Measurements from ENCODE around the gene C16orf92.

The C16orf92 gene

DNA sequence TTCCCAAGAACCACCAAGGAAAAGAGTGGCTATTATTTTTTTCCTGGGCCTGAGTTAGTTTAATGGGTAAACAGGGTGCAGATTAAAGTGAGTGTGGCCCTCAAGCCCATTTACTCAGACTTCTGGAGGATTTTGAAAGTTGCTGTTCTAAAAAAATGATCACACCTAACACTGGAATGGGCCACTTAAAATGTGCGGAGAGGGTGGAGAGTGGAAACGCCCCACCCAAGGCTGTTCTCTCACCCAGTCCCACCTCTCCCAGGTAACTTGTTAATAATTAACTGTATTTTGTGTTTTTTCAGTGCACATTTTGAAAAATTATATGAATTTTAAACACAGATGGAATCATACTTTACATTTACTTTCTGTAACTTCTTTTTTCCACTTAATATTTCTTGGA lies 33.0 kb upstream of the C16orf92 start:
- no peak overlapping the region for H3K27ac ChIP-seq
- TF ChIP-seq ZFX (IDR thresholded peaks at IDR 0.05) = no peak
- TF ChIP-seq, protein P1, sequence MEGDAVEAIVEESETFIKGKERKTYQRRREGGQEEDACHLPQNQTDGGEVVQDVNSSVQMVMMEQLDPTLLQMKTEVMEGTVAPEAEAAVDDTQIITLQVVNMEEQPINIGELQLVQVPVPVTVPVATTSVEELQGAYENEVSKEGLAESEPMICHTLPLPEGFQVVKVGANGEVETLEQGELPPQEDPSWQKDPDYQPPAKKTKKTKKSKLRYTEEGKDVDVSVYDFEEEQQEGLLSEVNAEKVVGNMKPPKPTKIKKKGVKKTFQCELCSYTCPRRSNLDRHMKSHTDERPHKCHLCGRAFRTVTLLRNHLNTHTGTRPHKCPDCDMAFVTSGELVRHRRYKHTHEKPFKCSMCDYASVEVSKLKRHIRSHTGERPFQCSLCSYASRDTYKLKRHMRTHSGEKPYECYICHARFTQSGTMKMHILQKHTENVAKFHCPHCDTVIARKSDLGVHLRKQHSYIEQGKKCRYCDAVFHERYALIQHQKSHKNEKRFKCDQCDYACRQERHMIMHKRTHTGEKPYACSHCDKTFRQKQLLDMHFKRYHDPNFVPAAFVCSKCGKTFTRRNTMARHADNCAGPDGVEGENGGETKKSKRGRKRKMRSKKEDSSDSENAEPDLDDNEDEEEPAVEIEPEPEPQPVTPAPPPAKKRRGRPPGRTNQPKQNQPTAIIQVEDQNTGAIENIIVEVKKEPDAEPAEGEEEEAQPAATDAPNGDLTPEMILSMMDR (conservative IDR thresholded peaks at IDR 0.05) = no peak

DNA sequence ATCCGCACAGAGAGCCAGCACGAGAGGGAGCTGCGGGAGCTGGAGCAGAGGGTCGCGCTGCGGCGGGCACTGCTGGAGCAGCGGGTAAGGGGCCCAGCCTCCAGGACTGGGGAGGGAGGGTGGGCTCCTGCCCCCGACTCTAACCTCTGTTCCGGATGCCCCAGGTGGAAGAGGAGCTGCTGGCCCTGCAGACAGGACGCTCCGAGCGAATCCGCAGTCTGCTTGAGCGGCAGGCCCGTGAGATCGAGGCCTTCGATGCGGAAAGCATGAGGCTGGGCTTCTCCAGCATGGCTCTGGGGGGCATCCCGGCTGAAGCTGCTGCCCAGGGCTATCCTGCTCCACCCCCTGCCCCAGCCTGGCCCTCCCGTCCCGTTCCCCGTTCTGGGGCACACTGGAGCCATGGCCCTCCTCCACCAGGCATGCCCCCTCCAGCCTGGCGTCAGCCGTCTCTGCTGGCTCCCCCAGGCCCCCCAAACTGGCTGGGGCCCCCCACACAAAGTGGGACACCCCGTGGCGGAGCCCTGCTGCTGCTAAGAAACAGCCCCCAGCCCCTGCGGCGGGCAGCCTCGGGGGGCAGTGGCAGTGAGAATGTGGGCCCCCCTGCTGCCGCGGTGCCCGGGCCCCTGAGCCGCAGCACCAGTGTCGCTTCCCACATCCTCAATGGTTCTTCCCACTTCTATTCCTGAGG lies 32.0 kb upstream of the C16orf92 start:
- TF ChIP-seq, protein P1 (conservative IDR thresholded peaks at IDR 0.05) = no peak
- no peak for TF ChIP-seq ZFX (IDR thresholded peaks at IDR 0.05)

DNA sequence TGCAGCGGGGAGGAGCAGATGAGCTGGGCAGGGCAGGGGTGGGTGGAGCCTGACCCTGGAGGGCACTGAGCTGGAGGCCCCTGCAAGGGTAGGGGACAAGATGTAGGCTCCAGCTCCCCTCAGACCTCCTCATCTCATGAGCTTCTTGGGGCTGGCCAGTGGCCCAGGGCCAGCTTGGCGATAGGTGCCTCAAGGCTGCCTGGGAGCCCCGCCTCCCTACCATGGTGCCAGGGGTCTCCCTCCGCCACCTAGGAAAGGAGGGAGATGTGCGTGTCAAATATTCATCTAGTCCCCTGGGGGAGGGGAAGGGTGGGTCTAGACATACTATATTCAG lies 31.5 kb upstream of the C16orf92 start:
- no peak overlapping the region for H3K27ac ChIP-seq
- TF ChIP-seq ZFX (IDR thresholded peaks at IDR 0.05) = no peak

More for the DNA sequence above, 32.0 kb upstream of the C16orf92 start:
- no peak overlapping the region for H3K27ac ChIP-seq

DNA sequence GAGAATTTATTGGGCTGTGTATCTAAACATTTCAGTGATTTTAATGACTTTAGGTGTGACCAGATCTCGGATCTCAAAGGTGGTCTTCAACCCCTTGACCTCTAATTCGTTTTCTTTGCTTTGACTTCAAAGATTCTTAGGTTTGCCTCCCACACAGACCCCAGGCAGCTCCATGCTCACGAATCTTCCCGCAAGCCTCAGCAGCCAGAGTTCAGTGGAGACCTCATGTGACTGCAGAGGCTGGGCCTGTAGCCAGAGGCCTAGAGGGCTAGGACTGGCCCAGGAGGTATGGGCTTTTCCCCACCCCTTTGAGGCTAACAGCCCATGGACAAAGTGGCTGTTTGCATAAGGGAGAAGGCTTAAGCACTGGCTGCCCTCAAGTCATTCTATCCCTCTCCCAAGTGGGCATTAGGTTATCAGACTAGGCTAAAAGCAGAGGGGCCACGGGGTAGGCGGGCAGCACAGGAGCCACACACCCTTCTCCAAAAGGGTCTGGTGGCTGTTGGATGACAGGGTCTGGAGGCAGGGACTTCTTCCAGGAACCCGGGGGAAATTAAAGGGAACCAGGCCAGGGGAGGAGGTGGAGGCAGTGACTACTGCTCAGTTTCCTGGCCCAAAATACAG lies 30.5 kb upstream of the C16orf92 start:
- no peak overlapping the region for H3K27ac ChIP-seq
- TF ChIP-seq, protein P1 (conservative IDR thresholded peaks at IDR 0.05) = no peak
- TF ChIP-seq ZFX (IDR thresholded peaks at IDR 0.05) = no peak

DNA sequence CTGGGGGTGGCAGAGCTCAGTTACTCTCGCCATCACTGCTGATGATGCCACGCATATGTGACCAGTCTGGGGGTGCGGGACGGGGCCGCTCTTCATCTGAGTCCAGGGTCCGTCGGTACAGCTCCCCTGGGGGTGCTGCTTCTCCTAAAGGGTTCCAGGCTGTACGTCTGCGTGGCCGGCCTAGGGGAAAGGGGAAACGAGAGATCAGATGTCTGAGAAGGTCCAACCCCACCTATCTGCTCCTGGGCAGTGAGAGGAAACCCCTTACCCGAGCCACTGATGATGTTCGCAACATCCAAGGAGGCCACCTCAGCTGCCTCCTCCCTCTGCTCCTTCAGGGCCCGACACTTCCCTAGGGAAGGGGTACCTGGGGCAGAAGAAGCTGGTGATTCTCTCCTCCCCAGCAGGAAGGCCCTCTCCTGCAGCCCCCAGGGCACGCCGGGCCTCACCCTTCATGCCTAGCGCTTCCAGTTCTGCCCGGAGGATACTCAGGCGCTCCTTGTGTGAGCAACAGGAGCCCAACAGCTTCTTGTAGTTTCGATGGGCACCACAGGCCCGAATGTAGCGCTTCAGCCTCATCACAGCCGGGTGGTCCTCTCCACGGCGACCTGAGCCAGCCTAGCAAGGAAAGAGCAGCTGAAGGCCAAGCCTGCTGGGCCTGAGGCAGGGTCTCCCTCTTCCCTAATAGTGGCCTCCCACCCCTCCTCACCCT lies 29.7 kb upstream of the C16orf92 start:
- no peak for TF ChIP-seq ZFX (IDR thresholded peaks at IDR 0.05)
- TF ChIP-seq, protein P1 (conservative IDR thresholded peaks at IDR 0.05) = no peak
- H3K27ac ChIP-seq = no peak overlapping the region

DNA sequence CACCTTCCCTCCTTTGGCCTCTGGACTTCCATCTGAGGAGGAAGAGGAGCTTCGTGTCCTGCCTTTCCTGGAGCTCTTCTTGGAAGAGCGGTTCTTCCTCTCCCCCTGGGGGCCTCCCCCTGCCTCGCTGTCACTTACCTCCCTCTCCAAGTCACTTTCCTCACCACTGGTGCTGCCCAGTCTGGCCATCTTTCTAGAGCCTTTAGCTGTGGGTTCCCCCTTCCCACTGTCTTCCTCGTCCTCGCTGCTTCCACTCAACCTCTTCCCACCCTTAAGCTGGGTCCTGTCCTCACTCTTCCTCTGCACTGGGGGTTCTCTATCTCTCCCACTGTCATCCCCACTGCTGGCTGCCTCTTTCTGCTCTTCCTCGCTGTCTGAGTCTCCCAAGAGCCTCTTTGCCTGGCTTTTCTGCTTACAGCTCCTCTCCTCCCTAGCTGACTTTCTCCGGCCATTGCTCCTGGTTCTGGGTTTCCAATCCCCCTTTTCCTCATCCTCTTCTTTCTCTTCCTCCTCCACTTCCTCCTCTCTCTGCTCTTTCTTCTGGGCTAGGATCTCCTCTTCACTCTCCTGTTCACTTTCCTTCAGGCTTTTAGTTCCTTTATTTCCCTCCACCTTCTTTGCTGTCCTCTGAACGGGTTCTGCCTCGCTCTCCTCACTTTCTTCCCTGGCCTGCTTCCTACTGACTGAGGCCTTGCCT lies 28.9 kb upstream of the C16orf92 start:
- TF ChIP-seq, protein P1 (conservative IDR thresholded peaks at IDR 0.05) = no peak
- no peak for TF ChIP-seq ZFX (IDR thresholded peaks at IDR 0.05)
- peak overlapping the region; percentile 99 for H3K27ac ChIP-seq

DNA sequence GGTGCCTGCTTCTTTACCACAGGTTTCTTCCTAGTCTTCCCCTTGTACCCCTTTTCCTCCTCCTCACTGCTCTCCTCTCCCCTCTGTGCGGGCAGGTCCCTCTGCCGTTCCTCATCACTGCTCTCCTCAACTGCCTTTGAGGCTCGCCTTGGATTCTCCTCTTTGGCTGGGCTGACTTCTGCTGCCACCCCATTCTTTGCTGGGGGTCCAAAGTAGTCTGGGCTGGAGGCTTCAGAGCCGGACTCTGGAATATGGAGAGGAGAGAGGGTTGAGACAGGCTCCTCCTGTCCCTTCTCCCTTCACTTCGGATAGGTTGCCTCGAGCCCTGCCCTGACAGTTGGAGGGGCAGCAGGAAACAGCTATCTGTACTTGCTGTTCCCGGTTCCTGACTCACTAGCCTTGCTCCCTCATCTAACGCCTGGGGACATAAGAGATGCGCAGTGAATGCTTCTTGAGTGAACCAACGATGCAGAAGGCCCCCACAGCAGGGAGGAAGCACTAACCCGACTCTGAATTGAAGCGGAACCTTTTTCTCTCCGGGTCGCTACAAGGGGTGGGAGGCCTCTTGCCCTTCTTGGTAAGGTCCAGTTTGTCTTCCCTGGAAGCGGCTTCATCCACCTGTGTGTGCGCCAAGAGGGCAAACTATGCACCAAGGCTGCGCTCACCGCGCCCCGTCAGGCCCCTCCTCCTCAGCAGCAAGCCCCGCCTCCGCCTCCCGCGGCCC lies 28.2 kb upstream of the C16orf92 start:
- H3K27ac ChIP-seq = peak overlapping the region; percentile 99
- TF ChIP-seq ZFX (IDR thresholded peaks at IDR 0.05) = no peak
- TF ChIP-seq, protein P1 (conservative IDR thresholded peaks at IDR 0.05) = no peak
